Lung microvascular endothelial cell (primary cell): ENCODE measurements around the gene COL25A1. TPM values are rescaled to one million over a fixed set of nuclear protein-coding genes. Genes with fewer than 3 reads are reported as not detected.
A peak's percentile ranks its signal among the peaks of the same experiment; 100 is the strongest.
"Not testable (repeated sequence)": the region's sequence is repeated elsewhere in the genome, so short reads cannot be mapped to it uniquely, and the experiment has no call there.

Source experiments
- DNase-seq, 2 donors: peaks; one replicate each; pipeline versions ENCODE4 v3.0.0 to v3.0.0-alpha.2; 2010; ENCODE audit warnings: low read depth in 2 of 2
- total RNA-seq: library from RNA; depleted of rRNA; stranded (reverse); fragments of >200 nt; gene quantifications from 2 replicates; pipeline ENCODE4 v1.2.1, GENCODE V29; 2014

The COL25A1 gene
- total RNA-seq, 1 donor from 2014 or later: under 0.01 TPM

DNA sequence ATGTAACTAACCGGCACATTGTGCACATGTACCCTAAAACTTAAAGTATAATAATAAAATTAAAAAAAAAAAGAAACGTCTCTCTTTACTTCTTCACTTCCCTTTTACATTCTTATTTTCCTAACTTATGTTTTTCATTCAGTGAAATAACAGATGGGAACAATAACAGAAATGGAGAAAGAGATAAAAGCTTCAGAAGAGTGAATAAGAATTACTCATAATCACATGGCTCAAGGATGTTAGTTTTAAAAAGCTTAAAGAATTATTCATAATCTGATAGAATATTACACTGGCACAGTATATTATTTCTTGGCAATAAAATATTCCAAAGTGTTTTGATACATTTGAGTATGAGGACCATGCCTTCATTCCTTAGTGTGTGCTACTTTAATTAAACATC, 175.6 kb downstream of the COL25A1 start:
- DNase-seq: no peak

DNA sequence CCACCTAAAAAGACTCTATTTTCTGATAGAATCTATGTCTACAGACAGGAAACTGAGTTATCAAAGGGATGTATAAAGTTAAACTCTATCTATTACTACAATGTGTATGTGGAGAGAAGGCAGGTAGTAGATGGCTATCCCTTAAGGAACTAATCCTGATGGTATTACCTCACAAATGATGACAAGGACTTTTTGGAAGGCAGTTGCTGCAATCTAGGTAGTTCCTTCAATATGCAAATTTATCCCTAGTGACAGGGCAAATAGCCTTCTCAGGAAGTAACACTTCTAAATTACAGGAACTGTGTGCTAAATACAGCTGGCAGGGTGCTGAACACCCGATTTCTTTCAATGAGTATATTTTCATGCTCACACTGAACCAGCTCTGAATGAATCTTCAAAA, 177.4 kb downstream of the COL25A1 start:
- no peak for DNase-seq

DNA sequence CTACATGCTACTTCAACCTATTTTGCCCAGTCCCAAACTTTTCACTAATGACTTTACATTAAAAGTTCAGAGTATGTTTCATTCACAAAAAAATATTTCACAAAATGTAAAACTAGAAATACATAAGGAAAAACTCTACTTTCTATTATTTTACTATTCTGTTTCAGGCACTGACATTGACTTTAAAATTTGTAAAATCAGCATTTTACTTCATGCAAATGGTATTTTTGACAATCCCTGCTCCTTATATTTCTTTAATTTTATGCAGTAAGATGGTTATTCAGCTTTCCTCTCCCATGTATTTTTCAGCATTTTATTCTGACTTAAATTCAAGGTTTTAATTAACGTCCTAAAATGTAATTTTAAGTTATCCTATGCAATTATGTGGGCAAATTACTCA, 178.5 kb downstream of the COL25A1 start:
- no peak for DNase-seq

DNA sequence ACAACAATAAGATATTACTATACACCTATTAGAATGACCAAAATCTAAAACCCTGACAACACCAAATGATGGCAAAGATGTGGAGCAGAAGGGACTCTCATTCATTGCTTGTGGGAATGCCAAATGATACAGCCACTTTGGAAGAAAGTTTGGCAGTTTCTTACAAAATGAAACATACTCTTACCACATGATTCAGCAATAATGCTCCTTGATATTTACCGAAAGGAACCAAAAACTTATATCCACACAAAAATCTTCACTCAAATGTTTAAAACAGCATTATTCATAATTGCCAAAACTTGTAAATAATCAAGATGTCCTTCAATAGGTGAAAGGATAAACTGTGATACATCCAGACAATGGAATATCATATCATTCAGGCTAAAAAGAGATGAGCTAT, 180.9 kb downstream of the COL25A1 start:
- DNase-seq: no peak

DNA sequence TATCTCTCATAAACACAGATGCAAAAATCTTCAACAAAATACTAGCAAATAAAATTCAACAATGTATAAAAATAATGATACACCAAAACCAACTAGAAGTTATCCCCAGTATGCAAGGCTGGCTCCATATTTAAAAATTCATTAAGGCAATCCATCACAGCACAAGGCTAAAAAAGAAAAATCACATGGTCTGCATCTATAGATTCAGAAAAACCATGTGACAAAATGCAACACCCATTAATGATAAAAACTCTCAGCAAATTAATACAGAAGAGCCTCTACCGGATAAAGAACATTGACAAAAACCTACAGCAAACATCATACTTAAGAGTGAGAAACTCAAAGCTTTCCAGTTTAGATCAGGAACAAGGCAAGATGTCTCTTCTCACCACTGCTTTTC, 182.6 kb downstream of the COL25A1 start:
- DNase-seq: no peak

DNA sequence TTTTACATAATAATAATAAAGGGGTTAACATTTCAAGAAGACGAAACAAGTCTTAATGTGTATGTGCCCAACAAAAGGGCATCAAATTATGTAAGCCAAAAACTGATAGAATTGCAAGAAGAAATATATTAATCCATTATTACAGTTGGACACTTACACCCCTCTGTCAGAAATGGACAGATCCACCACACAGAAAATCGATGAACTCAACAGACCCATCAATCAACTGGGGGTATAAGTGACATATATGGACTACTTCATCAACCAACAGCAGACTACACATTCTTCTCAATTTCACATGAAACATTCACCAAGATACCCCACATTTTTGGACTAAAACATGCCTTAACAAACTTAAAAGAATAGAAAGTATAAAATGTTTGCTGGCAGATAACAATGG, 183.8 kb downstream of the COL25A1 start:
- no peak for DNase-seq

DNA sequence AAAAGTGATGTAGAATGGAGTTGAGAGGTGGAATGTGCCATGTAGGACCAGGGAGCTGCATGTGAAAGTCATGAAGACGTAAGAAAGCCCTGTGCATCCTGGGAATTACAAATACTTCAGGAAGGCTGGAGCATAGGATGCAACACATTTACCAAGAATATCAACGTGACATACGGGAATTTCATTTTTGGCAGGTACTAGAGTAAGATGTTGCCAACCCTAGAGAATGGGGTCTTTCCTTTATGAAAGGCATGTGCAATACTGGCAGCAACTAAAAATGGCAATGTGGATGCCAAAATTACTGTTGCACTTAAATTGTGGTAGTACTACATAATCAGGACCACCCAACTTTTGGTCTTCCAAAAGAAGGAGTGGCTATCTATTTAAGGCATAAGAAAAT, 188.0 kb downstream of the COL25A1 start:
- DNase-seq: no peak

DNA sequence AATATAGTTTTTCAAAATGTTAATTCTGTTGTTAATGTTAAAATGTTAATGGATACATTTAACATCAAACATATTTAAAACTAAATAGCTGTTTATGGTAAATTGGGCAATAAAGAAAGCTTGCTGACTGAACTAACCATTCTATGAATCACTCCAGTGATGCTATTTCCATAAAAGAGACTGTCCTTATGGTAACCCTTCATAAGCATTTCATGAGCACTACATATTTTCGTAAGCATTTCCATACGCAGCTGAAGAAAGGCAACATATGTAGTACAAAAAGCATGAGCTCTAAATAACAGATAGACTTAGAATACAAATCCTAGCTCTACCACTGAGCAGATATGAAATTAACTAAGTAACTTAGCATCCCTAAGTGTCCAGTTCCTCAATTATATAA, 188.9 kb downstream of the COL25A1 start:
- no peak for DNase-seq

DNA sequence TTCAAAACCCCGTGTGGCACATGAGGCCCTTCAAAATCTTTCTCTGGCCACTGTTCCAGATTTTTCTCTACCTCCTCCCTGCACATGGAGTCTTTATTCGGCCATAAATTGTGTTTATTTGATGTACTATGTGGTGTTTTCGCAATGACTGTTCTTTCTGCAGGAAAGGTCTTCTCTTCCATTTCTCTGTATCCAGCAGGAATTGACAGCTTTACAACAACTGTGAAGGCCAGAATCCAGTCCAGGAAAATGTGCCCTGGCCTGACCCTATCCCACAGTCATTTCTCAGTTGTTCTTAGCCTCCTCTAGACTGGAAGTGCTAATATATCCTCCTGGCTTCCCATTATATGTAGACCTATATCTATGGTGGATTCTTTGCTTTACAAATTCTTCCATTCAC, 191.4 kb downstream of the COL25A1 start:
- no peak for DNase-seq

DNA sequence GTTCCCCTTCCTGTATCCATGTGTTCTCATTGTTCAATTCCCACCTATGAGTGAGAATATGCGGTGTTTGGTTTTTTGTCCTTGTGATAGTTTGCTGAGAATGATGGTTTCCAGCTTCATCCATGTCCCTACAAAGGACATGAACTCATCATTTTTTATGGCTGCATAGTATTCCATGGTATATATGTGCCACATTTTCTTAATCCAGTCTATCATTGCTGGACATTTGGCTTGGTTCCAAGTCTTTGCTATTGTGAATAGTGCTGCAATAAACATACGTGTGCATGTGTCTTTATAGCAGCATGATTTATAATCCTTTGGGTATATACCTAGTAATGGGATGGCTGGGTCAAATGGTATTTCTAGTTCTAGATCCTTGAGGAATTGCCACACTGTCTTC, 194.2 kb downstream of the COL25A1 start:
- DNase-seq: not testable (repeated sequence)

DNA sequence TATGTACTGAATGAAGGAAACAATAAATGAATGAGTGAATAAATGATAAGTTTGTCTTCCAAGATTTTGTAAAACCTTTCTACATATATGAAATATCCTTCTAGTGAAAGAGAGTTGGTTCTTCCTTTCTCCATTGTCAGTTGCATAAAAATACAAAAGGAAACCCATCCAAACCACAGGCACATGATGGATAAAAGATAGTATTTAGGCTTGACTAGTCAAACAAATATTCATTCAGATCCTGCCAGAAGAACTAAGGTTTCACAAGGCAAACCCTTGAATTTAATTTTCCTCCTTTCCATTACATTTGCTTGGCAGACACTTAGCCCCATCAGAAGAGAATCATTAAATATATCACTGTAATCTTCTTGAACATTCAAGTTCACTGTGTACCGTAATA, 208.4 kb downstream of the COL25A1 start:
- DNase-seq: no peak

DNA sequence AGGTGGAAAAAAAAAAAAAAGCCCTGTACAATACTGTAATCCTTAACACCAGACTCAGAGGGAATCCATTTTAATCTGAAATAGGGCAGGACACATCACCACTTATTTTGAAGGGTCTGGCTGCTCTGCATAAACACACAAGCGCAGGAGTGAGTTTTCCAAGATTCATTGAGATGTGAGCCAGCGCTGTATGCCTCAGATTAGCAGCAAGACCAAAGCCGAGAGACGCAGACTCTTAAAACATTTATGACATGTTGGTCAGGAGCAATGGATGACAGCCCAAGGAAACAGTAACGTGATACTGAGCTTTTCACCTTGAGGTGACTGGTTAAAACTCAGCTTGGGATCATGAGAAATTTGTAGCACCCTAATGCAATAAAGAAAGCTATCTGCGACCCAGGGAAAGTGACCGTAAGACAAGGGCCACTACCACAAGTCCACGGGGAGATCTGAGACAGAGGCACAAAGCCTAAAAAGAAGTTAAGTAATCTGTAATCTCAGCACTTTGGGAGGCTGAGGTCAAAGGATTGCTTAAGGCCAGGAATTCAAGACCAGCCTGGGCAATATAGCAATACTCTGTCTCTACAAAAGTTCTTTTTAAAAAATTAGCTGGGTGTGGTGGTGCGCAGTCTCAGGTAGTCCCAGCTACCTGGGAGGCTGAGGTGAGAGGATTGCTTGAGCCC, 210.6 kb downstream of the COL25A1 start:
- DNase-seq: no peak

DNA sequence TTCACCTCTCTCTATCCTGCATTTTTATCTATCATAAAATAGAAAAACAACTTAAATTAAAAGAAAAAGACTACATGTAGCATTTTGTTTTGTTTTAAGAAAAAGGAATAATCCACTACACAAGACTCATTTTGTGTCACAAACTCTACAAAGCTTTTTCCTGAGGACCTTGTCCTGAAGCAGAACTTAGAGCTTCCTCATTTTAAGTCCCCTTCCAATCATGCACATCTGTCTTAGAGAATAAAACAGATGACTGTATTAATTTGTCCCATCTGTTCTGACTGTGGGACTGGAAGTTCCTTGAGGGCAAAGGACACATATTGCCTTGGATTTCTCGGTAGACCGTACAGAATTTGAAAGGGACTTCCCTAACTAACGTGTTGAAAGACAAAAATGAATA, 218.5 kb downstream of the COL25A1 start:
- DNase-seq: no peak

DNA sequence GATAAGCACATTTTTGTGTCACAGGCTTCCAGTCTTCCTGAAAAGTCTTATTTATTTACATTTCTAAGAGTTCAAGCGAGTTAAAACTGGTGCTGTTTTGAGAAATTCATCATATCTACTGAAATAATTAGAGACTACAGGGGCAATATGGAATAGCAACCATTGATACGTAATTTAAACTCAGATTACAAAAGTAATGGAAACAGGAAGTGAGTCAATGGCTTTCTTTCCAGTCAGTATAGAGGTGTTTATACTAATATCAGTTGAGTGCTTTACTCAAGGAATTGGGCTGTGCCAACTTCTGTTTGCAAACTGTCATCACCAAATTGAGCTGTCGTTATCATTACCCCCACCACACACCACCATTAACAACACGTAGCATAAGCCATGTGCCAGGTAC, 222.7 kb downstream of the COL25A1 start:
- peak in 1 of 2 donors; percentile 0 for DNase-seq

DNA sequence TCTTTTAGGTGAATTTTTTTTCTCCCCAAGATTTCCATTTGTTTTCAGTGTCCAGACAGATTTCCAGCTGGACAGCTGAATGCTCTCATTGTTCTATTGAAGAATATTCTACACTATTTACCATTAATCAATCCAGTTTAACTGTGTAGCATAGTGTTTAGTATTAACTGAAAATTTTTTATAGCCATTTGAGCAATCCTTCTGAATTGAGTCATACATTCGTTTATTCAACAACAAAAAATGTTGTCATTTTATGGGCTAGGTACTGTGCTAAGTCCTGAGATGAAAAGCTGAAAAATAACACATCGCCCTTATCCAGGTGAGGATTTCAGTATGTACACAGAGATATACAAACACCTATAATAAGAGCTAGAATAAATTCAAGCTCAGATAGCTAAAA, 223.3 kb downstream of the COL25A1 start:
- no peak for DNase-seq

DNA sequence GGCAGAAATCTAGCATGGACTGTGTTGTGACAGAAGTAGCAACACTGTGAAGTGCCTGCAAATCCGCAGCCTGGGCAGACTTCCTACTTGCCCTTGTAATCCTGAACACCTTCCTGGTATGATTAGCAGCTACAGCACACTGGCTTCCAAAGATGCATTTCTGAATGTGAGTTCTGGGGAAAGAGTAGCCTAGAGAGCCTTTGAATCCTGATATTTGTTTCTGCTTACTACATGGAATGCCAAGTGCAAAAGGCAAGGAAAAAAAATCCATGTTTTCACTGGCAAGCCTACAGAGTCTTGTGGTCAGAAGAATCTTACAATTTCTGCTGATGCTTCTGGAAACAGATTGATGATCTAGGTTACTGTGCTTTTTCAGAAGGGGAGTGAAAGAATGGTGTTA, 223.7 kb downstream of the COL25A1 start:
- DNase-seq: no peak

DNA sequence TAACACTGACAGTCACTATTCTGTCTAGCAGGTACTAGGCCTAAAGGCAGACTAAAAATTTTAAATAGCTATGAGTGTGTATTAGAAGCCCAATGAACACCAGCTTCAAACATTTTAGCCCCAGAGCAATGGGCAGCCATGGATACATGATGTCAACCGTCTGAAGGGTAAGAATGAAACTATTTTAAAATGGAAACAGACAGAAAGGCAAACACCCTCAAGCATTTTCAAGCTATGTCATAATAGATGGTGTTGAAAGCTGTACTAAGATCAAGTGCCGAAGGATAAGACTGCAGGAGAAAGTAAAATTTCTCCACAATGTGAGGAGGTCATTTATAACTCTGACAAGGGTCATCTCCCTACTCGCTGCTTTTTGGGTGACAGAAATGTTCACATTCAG, 225.0 kb downstream of the COL25A1 start:
- DNase-seq: no peak

DNA sequence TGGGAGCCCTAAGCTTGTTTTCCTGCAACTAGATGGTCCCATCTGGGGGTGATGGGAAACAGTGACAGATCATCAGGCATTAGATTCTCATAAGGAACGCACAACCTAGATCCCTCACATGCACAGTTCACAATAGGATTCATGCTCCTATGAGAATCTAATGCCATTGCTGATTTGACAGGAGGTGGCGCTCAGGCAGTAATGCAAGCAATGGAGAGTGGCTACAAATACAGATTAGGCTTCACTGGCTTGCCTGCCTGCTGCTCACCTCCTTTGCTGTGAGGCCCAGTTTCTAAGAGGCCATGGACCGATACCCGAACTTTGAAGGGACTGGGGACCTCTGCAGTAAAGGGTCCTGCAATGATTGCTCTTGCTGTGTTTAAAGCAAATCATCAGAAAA, 225.7 kb downstream of the COL25A1 start:
- peak in 1 of 2 donors; percentile 3 for DNase-seq

DNA sequence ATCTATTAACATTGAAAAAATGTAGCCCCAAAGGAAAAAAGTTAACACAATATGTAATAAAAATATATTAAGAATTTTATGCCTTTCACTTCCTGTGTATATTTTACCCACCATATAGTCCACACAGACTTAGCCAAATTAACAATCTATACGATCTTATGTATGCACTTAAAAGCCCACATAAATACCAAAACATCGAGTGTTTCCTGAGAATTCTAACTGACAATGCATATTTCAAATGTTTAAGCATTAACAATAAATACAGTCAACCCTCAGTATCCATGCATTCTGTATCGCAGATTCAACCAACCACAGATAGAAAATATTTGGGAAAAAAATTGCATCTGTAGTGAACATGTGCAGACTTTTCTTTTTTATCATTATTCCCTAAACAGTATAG, 226.8 kb downstream of the COL25A1 start:
- no peak for DNase-seq

DNA sequence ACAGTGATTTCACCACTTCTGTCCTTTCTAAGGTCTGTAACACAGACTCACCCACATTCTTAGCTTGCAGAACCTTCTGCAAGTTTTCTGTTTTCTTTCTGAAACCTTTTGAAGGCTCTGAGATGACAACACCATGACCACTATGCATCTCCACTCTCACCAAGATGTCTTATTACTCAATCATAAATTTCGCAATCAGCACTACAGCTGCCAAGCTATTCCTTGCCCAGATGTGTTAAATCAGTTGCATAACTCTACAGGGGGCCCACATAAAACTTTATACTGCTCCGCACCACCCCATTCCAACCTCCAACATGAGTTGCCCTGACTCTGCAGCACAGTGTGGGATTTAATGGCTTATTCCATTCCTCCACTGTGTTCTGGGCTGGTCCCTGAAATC, 229.9 kb downstream of the COL25A1 start:
- no peak for DNase-seq

DNA sequence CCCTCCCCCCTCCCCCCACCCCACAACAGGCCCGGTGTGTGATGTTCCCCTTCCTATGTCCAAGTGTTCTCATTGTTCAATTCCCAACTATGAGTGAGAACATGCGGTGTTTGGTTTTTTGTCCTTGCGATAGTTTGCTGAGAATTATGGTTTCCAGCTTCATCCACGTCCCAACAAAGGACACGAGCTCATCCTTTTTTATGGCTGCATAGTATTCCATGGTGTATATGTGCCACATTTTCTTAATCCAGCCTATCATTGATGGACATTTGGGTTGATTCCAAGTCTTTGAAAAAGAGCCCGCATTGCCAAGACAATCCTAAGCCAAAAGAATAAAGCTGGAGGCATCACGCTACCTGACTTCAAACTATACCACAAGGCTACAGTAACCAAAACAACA, 231.8 kb downstream of the COL25A1 start:
- DNase-seq: not testable (repeated sequence)

DNA sequence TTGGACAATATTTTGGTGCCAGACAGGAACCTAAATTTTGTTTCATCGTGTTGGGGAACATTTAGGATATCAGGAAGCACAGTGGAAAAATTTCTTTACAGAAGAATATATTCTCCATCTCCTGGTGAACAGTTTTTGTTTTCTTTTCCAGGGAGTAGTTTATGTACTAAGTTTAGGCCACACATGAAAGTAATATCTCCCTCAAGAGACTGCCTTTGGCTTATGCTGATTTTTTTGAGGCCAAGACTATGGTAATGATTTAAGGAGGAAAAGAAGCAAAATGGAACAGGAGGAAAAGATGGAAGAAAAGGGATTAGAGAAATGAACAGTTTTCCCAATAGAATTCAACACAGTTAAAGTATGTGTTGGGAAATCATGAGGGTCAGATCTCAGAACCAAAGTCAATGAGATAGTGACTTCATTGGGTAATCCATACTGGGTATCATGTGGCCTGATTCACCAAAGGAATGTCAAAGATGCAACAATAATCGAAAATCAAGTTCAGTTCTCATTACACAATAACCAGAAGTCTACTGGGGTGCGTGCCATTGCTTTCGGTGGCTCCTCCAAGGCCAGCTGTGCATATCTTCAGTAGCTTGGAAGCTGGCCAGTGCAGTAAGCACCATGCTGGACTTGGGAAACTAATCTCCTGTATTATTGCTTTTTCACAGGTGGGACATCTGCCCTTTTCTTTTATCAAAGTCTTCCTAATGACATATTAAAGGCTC, 234.8 kb downstream of the COL25A1 start:
- DNase-seq: no peak

DNA sequence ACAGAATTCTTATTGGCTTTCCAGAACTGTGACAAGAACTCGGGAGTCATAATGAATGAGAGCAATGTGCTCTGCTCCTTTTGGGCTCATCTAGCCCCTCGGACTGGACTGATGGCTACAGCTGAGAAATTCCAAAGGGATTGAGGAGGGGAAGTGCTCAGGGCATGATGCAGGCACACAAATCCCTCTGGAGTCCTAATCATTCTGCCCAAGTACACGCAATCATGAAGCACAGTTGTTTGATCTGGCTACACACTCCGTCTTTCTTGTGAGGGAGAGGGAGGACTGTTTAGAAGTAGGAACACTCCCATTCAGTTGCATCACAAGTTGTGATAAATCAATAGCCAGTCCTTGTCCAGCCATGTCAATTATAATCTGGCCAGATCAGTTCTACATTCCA, 237.5 kb downstream of the COL25A1 start:
- DNase-seq: no peak
